Skeletal muscle tissue (tissue), 4 donors: ENCODE results near the gene FLT3. TPM values are rescaled to one million over a fixed set of nuclear protein-coding genes. Genes with fewer than 3 reads are reported as not detected.
"Not testable (repeated sequence)": the region's sequence is repeated elsewhere in the genome, so short reads cannot be mapped to it uniquely, and the experiment has no call there.

Source experiments
- H3K27ac ChIP-seq: one replicate; pipeline ENCODE4 v1.7.0; 2013; ENCODE audit warnings: mild to moderate bottlenecking, low read depth, low read length, inconsistent platforms
- H3K27me3 ChIP-seq, 3 donors: one replicate each; pipeline ENCODE4 v1.7.0; 2013; ENCODE audit warnings: low read length in 3 of 3; ENCODE audit not compliant: control insufficient read depth in 3 of 3, insufficient read depth in 3 of 3
- H3K36me3 ChIP-seq, 3 donors: one replicate each; pipeline ENCODE4 v1.7.0; 2013; ENCODE audit warnings: low read length in 3 of 3; ENCODE audit not compliant: control insufficient read depth in 3 of 3, insufficient read depth in 3 of 3
- H3K4me1 ChIP-seq, 3 donors: one replicate each; pipeline ENCODE4 v1.7.0; 2013; ENCODE audit warnings: low read length in 3 of 3, mild to moderate bottlenecking in 3 of 3; ENCODE audit not compliant: control insufficient read depth in 3 of 3, insufficient read depth in 3 of 3
- H3K4me3 ChIP-seq, 3 donors: one replicate each; pipeline ENCODE4 v1.7.0; 2013; ENCODE audit warnings: low read length in 3 of 3
- H3K9ac ChIP-seq, 3 donors: one replicate each; pipeline ENCODE4 v1.7.0; 2013; ENCODE audit warnings: low read length in 3 of 3, mild to moderate bottlenecking in 3 of 3, moderate library complexity in 2 of 3, low read depth in 1 of 3
- H3K9me3 ChIP-seq, 3 donors: one replicate each; pipeline ENCODE4 v1.7.0; 2013; ENCODE audit warnings: low read length in 3 of 3; ENCODE audit not compliant: control insufficient read depth in 3 of 3
- total RNA-seq: library from RNA; depleted of rRNA; stranded (reverse); fragments of >200 nt; gene quantifications from one replicate; pipeline ENCODE4 v1.2.3, GENCODE V29; 2014
- donor health status: Osteomylitis.

FLT3 gene
- total RNA-seq, 1 donor from 2014 or later, result 0.52 TPM

DNA sequence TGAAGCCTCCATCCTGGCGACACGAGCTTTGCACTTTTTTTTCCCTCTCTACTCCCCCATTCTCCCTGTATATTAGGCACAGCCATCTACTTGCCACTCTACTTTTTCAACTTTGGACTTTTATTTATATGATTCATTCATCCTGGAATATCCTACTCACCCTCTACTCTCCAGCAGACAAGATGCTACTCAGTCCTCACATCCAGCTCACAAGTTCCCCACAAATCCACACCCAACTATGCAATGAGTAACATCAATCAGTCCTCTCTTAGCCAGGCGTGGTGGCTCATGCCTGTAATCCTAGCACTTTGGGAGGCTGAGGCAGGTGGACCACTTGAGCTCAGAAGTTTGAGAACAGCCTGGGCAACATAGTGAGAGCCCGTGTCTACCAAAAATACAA is 88.0 kb downstream of the FLT3 start:
- peaks cover 0 to 20% (median 5%) of the 10 kb centered on the region in 3 donors for H3K27me3 ChIP-seq
- no peak overlapping the region for H3K9ac ChIP-seq

DNA sequence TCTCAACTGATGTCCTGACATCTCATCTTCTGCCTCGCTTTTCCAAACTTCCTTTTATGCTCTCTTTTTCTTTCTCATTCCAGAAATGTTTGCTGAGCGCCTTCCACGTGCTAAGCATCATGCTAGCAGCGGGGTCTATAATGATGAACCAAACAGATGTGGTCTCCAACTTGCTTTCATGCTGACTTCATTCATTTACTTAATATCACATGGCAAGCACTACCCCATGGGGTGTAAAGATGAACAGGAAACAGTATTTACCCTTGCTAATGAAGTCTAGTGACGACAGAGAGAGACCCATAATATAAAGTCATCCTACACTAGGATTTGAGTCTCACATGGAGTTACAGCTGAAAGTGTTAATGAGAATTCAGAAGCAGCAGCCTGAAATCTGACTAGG is 90.3 kb downstream of the FLT3 start:
- Histone ChIP-seq H3K9ac (no peak overlapping the region), H3K4me3 (no peak overlapping the region), H3K27me3 (peaks cover 0 to 18% (median 5%) of the 10 kb centered on the region in 3 donors), H3K27ac (no peak overlapping the region), H3K4me1 (no peaks in the 10 kb centered on the region), H3K9me3 (no peaks in the 10 kb centered on the region), H3K36me3 (no peaks in the 10 kb centered on the region)

More for the DNA sequence above, 88.0 kb downstream of the FLT3 start:
- Histone ChIP-seq H3K9me3 (no peaks in the 10 kb centered on the region), H3K27ac (no peak overlapping the region), H3K4me3 (no peak overlapping the region), H3K4me1 (no peaks in the 10 kb centered on the region), H3K36me3 (no peaks in the 10 kb centered on the region)

DNA sequence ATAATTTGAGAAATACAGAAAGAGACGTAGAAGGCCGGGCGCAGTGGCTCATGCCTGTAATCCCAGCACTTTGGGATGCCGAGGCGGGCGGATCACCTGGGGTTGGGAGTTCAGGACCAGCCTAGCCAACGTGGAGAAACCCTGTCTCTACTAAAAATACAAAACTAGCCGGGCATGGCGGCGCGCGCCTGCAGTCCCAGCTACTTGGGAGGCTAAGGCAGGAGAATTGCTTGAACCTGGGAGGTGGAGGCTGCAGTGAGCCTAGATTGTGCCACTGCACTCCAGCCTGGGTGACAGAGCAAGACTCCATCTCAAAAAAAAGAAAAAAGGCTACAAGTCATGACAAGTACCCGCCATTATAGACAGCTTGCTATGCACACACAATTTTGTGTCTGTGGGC is 95.4 kb downstream of the FLT3 start:
- H3K27me3 ChIP-seq, H3K36me3 ChIP-seq, H3K4me3 ChIP-seq, H3K9ac ChIP-seq, H3K27ac ChIP-seq, H3K9me3 ChIP-seq, H3K4me1 ChIP-seq: not testable (repeated sequence)

DNA sequence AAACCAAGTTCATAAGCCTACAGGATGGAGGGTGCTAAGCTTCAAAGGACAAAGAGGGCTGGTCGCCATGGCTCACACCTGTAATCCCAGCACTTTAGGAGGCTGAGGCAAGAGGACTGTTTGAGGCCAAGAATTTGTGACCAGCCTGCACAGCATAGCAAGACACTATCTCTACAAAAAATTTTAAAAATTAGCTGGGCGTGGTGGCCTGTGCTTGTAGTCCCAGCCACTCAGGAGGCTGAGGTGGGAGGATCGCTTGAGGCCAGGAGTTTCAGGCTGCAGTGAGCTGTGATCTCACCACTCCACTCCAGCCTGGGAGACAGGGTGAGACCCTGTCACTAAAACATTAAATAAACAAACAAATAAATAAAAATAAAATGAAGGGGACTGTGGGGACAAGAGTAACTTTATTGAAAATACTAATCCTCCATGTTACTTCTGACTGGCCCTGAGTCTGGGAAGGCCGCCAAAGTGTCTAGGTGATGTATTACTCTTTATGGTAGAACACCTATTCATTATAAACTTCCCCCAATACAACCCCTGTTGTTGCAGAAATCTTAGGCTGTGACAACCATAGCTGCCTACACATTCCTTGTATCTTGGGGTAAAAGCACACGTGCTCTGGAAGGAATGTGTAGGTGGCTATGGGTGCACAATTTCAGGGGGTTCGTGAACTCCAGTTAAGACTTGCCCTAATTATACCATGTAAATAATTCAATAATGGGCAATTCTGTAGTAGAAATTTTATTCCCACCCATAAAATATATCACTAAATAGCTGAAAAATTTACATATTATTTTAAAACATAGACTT is 97.3 kb downstream of the FLT3 start:
- no peaks in the 10 kb centered on the region for H3K36me3 ChIP-seq

DNA sequence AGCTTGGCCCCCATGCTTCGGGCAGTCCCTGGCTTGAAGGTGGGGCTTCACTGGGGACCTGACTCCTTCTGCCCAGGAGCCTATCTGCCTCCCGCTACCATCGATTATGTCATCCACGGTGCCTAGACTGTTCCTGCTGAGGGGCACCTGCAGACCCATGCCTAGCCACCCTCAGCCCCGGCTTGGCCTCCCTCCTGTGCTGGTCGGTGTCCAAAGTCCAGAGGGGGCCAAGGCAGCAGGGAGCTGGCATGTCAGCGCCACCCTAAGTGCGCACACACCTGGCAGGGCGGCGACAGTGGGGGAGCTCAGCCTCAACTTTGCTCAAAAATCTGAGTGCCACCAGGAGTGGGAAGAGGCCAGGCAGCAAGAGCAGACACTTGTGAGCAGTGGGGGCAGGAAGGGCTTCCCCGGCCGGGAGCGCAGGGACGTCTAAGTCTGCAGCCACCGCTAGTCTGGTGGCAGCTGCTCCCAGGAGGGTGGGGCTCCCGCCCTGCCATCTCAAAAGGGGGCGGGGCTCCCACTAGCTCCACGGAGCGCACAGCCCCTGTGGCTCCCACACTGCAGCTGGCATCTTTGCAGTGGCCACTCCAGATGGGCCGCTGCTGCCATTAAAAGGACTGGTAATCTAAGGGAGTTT is 98.4 kb downstream of the FLT3 start:
- H3K36me3 ChIP-seq, result no peaks in the 10 kb centered on the region
- H3K4me3 ChIP-seq, result no peak overlapping the region
- no peak overlapping the region for H3K9ac ChIP-seq
- no peaks in the 10 kb centered on the region for H3K4me1 ChIP-seq
- no peak overlapping the region for H3K27ac ChIP-seq
- H3K27me3 ChIP-seq, result no peaks in the 10 kb centered on the region
- no peaks in the 10 kb centered on the region for H3K9me3 ChIP-seq

More for the DNA sequence above, 97.3 kb downstream of the FLT3 start:
- no peaks in the 10 kb centered on the region for H3K4me1 ChIP-seq
- H3K4me3 ChIP-seq, result no peak overlapping the region
- H3K9ac ChIP-seq, result no peak overlapping the region
- no peak overlapping the region for H3K27ac ChIP-seq
- H3K27me3 ChIP-seq, result no peaks in the 10 kb centered on the region
- H3K9me3 ChIP-seq, result no peaks in the 10 kb centered on the region

DNA sequence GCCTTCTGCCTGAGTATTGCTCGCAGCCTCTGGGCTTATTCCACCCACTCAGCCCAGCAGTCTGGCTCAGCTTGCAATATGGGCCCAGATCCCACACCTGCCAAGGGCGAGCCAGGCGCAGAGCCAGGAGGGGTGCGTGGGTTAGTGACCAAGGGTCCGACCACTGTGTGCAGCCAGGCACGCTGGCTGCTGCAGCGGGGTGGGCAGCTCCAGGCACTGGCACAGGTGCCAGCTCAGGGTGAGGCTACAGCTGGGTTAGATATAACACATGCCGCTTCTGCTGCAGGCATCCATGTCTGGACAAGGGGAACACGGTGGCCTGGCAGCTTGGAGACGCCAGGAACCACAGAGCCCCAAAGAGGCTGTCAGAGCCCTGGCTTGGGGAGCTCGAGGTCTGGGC is 99.3 kb downstream of the FLT3 start:
- Histone ChIP-seq H3K27me3 (no peaks in the 10 kb centered on the region), H3K27ac (no peak overlapping the region), H3K4me3 (no peak overlapping the region), H3K4me1 (no peaks in the 10 kb centered on the region), H3K9ac (no peak overlapping the region), H3K9me3 (no peaks in the 10 kb centered on the region), H3K36me3 (no peaks in the 10 kb centered on the region)

DNA sequence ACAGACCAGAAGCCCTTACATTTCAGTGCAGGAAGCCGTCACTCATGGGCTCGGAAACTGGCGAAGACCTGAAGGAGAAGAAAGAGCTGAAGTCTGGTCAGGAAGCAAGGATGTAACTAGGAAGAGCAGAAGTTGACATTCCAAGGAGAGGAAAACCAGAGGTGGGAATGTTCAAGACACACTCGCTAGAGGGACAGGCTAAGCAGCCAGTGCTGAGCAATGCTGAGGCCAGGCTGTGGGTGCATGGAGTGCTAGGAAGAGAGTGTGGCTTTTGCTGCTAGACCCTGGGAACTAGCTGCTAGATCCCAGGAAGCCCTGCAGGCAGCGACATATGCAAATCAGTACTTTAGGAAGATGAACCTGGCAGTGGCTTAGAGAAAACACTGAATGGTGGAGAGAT is 99.8 kb downstream of the FLT3 start:
- Histone ChIP-seq H3K27me3 (no peaks in the 10 kb centered on the region), H3K9me3 (no peaks in the 10 kb centered on the region), H3K9ac (no peak overlapping the region), H3K4me1 (no peaks in the 10 kb centered on the region), H3K27ac (no peak overlapping the region), H3K4me3 (no peak overlapping the region), H3K36me3 (no peaks in the 10 kb centered on the region)

DNA sequence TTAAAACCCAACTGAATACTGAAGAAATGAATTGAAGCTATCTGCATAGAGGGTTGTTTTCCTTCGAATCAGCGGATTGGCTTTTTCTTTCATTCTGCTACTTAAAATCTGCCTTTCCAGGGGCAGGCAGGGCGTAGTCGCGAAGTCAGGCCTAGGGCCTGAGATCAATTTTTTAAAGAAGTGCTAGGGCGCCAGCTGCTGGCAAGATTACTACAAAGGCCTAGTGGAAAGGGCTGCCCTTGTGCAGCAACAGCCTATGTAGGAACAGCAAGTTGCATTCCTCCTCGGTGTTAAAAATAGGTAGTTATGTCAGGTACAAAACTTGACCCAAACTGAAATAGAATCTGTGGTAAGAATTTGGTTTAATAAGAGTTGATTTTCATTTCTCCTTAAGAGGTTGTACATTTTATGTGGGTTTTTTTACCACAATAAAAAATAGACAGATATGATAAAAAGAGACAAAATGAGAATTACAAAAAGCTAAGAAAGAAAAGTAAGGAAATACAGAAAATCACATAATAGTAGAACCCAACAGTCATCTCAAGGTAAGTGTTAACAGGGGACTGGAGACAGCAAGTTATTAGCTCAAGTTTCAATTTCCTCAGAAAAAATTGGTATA is 102.4 kb downstream of the FLT3 start:
- no peaks in the 10 kb centered on the region for H3K4me1 ChIP-seq
- no peaks in the 10 kb centered on the region for H3K36me3 ChIP-seq
- H3K9me3 ChIP-seq, result no peaks in the 10 kb centered on the region
- no peak overlapping the region for H3K9ac ChIP-seq
- no peaks in the 10 kb centered on the region for H3K27me3 ChIP-seq
- H3K27ac ChIP-seq, result no peak overlapping the region
- no peak overlapping the region for H3K4me3 ChIP-seq

DNA sequence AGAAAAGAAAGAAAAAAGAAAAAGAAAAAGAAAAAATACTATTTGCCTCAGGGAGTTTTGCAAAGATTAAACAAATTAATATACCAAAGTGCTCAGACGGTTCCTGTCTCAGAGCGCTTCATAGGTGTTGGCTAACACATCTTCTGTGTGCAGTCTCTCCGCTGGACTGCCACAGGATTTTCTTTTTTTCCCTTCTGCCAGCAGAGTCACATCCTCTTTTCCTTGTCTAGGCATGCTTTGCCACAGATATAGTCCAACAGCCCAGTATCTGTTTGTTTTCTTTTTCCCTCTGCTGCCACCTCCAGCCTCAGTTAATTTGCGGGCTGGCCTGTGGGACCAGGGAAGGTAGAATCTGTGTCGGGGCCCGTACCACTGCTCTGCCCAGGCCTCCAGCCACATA is 108.5 kb downstream of the FLT3 start:
- no peaks in the 10 kb centered on the region for H3K36me3 ChIP-seq
- no peaks in the 10 kb centered on the region for H3K4me1 ChIP-seq
- no peaks in the 10 kb centered on the region for H3K9me3 ChIP-seq
- no peak overlapping the region for H3K9ac ChIP-seq
- H3K4me3 ChIP-seq, result no peak overlapping the region
- peaks cover 3 to 20% (median 16%) of the 10 kb centered on the region in 3 donors for H3K27me3 ChIP-seq
- no peak overlapping the region for H3K27ac ChIP-seq

DNA sequence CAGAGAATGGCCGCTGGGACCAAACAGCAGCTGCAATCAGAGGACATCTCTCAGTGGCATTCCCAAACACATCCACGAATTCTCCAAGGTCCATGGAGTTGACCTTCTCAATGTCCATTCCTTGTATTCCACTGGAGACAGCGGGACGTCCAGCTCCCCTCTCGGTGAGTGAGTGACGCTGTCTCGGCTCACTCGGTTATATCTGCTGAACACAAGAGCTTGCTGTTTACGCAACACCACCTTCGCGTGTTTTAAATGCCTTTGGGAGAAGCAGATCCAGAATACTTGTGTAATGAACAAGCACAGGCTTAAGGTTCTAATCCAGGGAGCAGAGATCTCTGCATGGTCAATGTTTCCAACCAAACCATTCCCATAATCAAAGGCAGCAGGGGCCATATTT is 111.9 kb downstream of the FLT3 start, which contains the start of gene URAD:
TSS of gene URAD (minus strand) at position 174 of the 400 bp plus-strand sequence. CDS start at position 118, 56 bp downstream.
- peaks cover 13 to 33% (median 30%) of the 10 kb centered on the region in 3 donors for H3K27me3 ChIP-seq
- no peak within 1 kb of the TSS for H3K27ac ChIP-seq
- no peak within 1 kb of the TSS for H3K4me3 ChIP-seq
- H3K9me3 ChIP-seq, result no peaks in the 10 kb centered on the region
- no peaks in the 10 kb centered on the region for H3K4me1 ChIP-seq
- no peaks in the 10 kb centered on the region for H3K36me3 ChIP-seq
- no peak within 1 kb of the TSS for H3K9ac ChIP-seq
